Astrocyte (in vitro differentiated cells and primary cell): ENCODE results near the gene XYLT1. TPM values are rescaled to one million over a fixed set of nuclear protein-coding genes. Genes with fewer than 3 reads are reported as not detected.

Experiments
- DNase-seq: peaks from one replicate; pipeline ENCODE4 v3.0.0-alpha.2; 2010; ENCODE audit warnings: low read depth
- FAIRE-seq: peaks from 2 replicates; lab custom pipeline; 2011; peaks lifted over from hg19 to GRCh38; lab: Jason Lieb, UNC
- H2AFZ ChIP-seq: 2 replicates; pipeline ENCODE4 v1.6.0; 2012; ENCODE audit warnings: low read depth, low read length, inconsistent platforms
- H3K27ac ChIP-seq: 2 replicates; pipeline ENCODE4 v1.5.1; 2011; ENCODE audit warnings: low read depth, low read length, inconsistent platforms
- H3K27me3 ChIP-seq: 2 replicates; pipeline ENCODE4 v1.6.0; 2011; ENCODE audit warnings: low read length, inconsistent platforms; ENCODE audit not compliant: insufficient read depth
- H3K36me3 ChIP-seq: 2 replicates; pipeline ENCODE4 v1.5.1; 2011; ENCODE audit warnings: low read length, inconsistent platforms; ENCODE audit not compliant: insufficient read depth
- H3K4me1 ChIP-seq: 2 replicates; pipeline ENCODE4 v1.5.1; 2011; ENCODE audit warnings: low read length, inconsistent platforms; ENCODE audit not compliant: insufficient read depth
- H3K4me2 ChIP-seq: 2 replicates; pipeline ENCODE4 v1.6.0; 2012; ENCODE audit warnings: low read length, inconsistent platforms
- H3K4me3 ChIP-seq: 2 replicates; pipeline ENCODE4 v1.5.1; 2011; ENCODE audit warnings: low read depth, mild to moderate bottlenecking, low read length, inconsistent platforms; ENCODE audit not compliant: insufficient read depth
- H3K79me2 ChIP-seq: 2 replicates; pipeline ENCODE4 v1.6.0; 2012; ENCODE audit warnings: mild to moderate bottlenecking, low read length, inconsistent platforms; ENCODE audit not compliant: insufficient read depth
- H3K9ac ChIP-seq: 2 replicates; pipeline ENCODE4 v1.6.0; 2012; ENCODE audit warnings: mild to moderate bottlenecking, low read length, inconsistent platforms
- H3K9me3 ChIP-seq: 2 replicates; pipeline ENCODE4 v1.5.1; 2012; ENCODE audit warnings: low read depth, mild to moderate bottlenecking, low read length, inconsistent platforms; ENCODE audit not compliant: insufficient read depth
- H4K20me1 ChIP-seq: 2 replicates; pipeline ENCODE4 v1.6.0; 2012; ENCODE audit warnings: low read length, inconsistent platforms; ENCODE audit not compliant: insufficient read depth
- H3K27ac Mint-ChIP-seq: one replicate; pipeline ENCODE4 v1.8.0; 2021; ENCODE audit warnings: mild to moderate bottlenecking, mixed read lengths; ENCODE audit not compliant: unreplicated experiment
- H3K27me3 Mint-ChIP-seq: one replicate; pipeline ENCODE4 v1.8.0; 2021; ENCODE audit warnings: low read depth, mixed read lengths; ENCODE audit not compliant: unreplicated experiment
- H3K36me3 Mint-ChIP-seq: one replicate; pipeline ENCODE4 v1.8.0; 2021; ENCODE audit warnings: low read depth, mixed read lengths; ENCODE audit not compliant: unreplicated experiment
- H3K4me1 Mint-ChIP-seq: one replicate; pipeline ENCODE4 v1.8.0; 2021; ENCODE audit warnings: low read depth, mixed read lengths; ENCODE audit not compliant: unreplicated experiment
- H3K4me3 Mint-ChIP-seq: one replicate; pipeline ENCODE4 v1.8.0; 2021; ENCODE audit warnings: mild to moderate bottlenecking, moderate library complexity, mixed read lengths; ENCODE audit not compliant: unreplicated experiment
- H3K9me3 Mint-ChIP-seq: one replicate; pipeline ENCODE4 v1.8.0; 2021; ENCODE audit warnings: mild to moderate bottlenecking, mixed read lengths; ENCODE audit not compliant: unreplicated experiment
- CTCF ChIP-seq: IDR thresholded peaks from 2 replicates; pipeline ENCODE4 v1.5.1; 2011; ENCODE audit warnings: low read depth, mild to moderate bottlenecking, inconsistent platforms, low read length, moderate library complexity; ENCODE audit not compliant: insufficient read depth
- EZH2 ChIP-seq: IDR thresholded peaks from 2 replicates; pipeline ENCODE4 v1.6.1; 2012; ENCODE audit warnings: mild to moderate bottlenecking, low read length, inconsistent platforms; ENCODE audit not compliant: insufficient read depth
- total RNA-seq: library from RNA; stranded (reverse); gene quantifications from 2 replicates; pipeline ENCODE4 v1.2.1, GENCODE V29; 2021

The XYLT1 gene
- total RNA-seq, 1 donor from 2014 or later, result 22.9 TPM

GRCh38 chr16:17377360-17378324 is 93.1 kb downstream of the XYLT1 start:
- H3K4me1 Mint-ChIP-seq, result peaks cover 27% of the 10 kb centered on the region

GRCh38 chr16:17375461-17376304 is 95.1 kb downstream of the XYLT1 start:
- peaks cover 26% of the 10 kb centered on the region for H3K4me1 Mint-ChIP-seq
- H3K9me3 ChIP-seq, result no peaks in the 10 kb centered on the region
- H3K4me3 Mint-ChIP-seq, result no peak overlapping the region
- H2AFZ ChIP-seq, result no peak overlapping the region
- H3K27me3 ChIP-seq, result no peaks in the 10 kb centered on the region
- no peak overlapping the region for H3K4me3 ChIP-seq
- peaks cover 3% of the 10 kb centered on the region for H3K36me3 Mint-ChIP-seq
- no peak overlapping the region for H3K27ac ChIP-seq
- H3K9me3 Mint-ChIP-seq, result no peaks in the 10 kb centered on the region
- H3K36me3 ChIP-seq, result no peaks in the 10 kb centered on the region
- peaks cover 74% of the 10 kb centered on the region for H3K79me2 ChIP-seq
- H3K4me1 ChIP-seq, result peaks cover 11% of the 10 kb centered on the region
- H3K27me3 Mint-ChIP-seq, result peaks cover 2% of the 10 kb centered on the region
- no peak overlapping the region for H3K9ac ChIP-seq
- no peak for FAIRE-seq
- TF ChIP-seq EZH2 (no peak), CTCF (no peak)
- peaks cover 94% of the 10 kb centered on the region for H4K20me1 ChIP-seq
- DNase-seq, result no peak
- H3K27ac Mint-ChIP-seq, result no peak overlapping the region
- H3K4me2 ChIP-seq, result no peak overlapping the region

More at GRCh38 chr16:17377360-17378324, 93.1 kb downstream of the XYLT1 start:
- DNase-seq (peak; percentile 46), FAIRE-seq (peak; percentile 17)
- Histone ChIP-seq H3K4me1 (peaks cover 3% of the 10 kb centered on the region), H3K9me3 (no peaks in the 10 kb centered on the region), H3K27me3 (no peaks in the 10 kb centered on the region), H3K79me2 (peaks cover 65% of the 10 kb centered on the region), H2AFZ (no peak overlapping the region), H3K27ac (no peak overlapping the region), H3K36me3 (no peaks in the 10 kb centered on the region), H3K4me3 (no peak overlapping the region), H3K4me2 (no peak overlapping the region), H3K9ac (no peak overlapping the region), H4K20me1 (peaks cover 91% of the 10 kb centered on the region)
- no peaks in the 10 kb centered on the region for H3K9me3 Mint-ChIP-seq
- TF ChIP-seq EZH2 (no peak), CTCF (no peak)
- H3K27ac Mint-ChIP-seq, result no peak overlapping the region
- H3K4me3 Mint-ChIP-seq, result no peak overlapping the region
- H3K27me3 Mint-ChIP-seq, result peaks cover 2% of the 10 kb centered on the region
- peaks cover 3% of the 10 kb centered on the region for H3K36me3 Mint-ChIP-seq
